ENCODE results near the gene CREB5. TPM values are rescaled to one million over a fixed set of nuclear protein-coding genes. Genes with fewer than 3 reads are reported as not detected.

Gene CREB5
- total and polyA plus RNA-seq, 2 of the 8 experiments (the other 6 are each of a cell fraction or from before 2014, with no cell fraction given): 2.4 to 2.7 TPM

DNA sequence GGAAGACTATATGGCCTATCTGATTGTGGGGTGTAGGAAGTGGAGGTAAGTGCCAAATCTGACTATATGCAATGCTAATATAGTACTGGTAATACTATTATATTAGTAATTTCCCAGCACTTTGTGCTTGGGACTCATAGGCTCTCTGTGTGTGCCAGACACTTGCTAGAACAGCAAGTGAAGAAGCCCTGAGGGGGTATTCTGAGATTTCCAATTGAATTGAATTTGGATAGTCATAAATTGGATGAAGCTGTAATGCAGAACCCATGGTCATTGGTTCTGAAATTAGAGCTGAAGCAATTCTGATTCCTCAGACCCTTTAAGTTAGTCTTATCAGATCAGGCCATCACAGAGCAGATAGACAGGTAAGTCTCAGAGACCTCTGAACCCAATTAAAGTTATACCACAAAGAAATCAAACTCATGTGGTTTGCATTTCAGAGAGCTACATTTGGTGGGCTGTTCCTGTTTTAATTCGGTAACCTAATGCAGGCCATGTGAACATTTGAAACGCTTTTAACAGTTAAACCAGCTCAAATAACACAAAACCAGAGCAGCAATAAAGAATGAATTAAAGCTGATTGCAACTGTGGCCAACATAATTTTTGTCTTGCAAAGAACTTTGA lies 179.5 kb downstream of the CREB5 start:
- ChIA-PET POLR2A (ENCODE audit: partially characterized antibody) (no interaction called here), CTCF (ENCODE audit: partially characterized antibody) (interaction anchor here (0.5 to 1.3 kb wide), 5 partner anchors 18 to 227 kb away, joined by 3 to 4 read pairs (median 3); no protein-coding TSS in a partner anchor)
- Histone ChIP-seq H3K4me2 (ENCODE audit: insufficient read depth in 1 of 2, low read depth in 2 of 2, low read length in 2 of 2) (no peak overlapping the region), H3K36me3 (ENCODE audit: control insufficient read depth in 2 of 4, insufficient read depth in 4 of 4, low read length in 3 of 4) (no peaks in the 10 kb centered on the region), H4K91ac (replicated peaks; ENCODE audit: insufficient read length, low read length) (no peak overlapping the region), H4K20me1 (replicated peaks in 1 of 2; ENCODE audit: control insufficient read depth in 1 of 2, insufficient read depth in 2 of 2, low read length in 2 of 2) (no peaks in the 10 kb centered on the region), H3K4me1 (replicated peaks in 1 of 4; ENCODE audit: control insufficient read depth in 3 of 4, insufficient read depth in 4 of 4, low read length in 3 of 4) (no peaks in the 10 kb centered on the region), H2AK5ac (ENCODE audit: low read depth, low read length) (no peak overlapping the region), H3K56ac (replicated peaks; ENCODE audit: insufficient read length, low read depth, low read length) (no peak overlapping the region), H3K9ac (replicated peaks in 1 of 4; ENCODE audit: extremely low read depth in 1 of 4, low read depth in 3 of 4, low read length in 3 of 4) (no peak overlapping the region), H3K4me3 (ENCODE audit: extremely low read depth in 1 of 4, insufficient read depth in 2 of 4, low read depth in 3 of 4, low read length in 4 of 4) (no peak overlapping the region), H3K14ac (ENCODE audit: insufficient read length) (no peak overlapping the region), H2AFZ (ENCODE audit: low read length) (no peak overlapping the region), H3K79me1 (ENCODE audit: low read depth, low read length) (no peaks in the 10 kb centered on the region), H3K9me3 (ENCODE audit: insufficient read depth in 2 of 2, low read depth in 1 of 2, low read length in 1 of 2) (no peaks in the 10 kb centered on the region), H2BK12ac (ENCODE audit: low read depth, low read length) (no peak overlapping the region), H3K27me3 (replicated peaks in 1 of 4; ENCODE audit: control insufficient read depth in 3 of 4, extremely low read depth in 1 of 4, insufficient read depth in 3 of 4, low read length in 3 of 4) (no peaks in the 10 kb centered on the region), H3K27ac (ENCODE audit: low read depth, low read length) (no peak overlapping the region), H3K18ac (ENCODE audit: extremely low read depth, low read length) (no peak overlapping the region), H4K5ac (ENCODE audit: insufficient read length, low read depth, low read length) (no peak overlapping the region), H3K79me2 (ENCODE audit: control insufficient read depth in 1 of 2, insufficient read depth in 2 of 2, low read length in 2 of 2) (no peaks in the 10 kb centered on the region), H4K8ac (ENCODE audit: extremely low read depth, insufficient read depth, low read length) (no peak overlapping the region), H2BK5ac (ENCODE audit: low read depth, low read length) (no peak overlapping the region), H3K23me2 (ENCODE audit: low read depth, low read length) (no peaks in the 10 kb centered on the region), H3K23ac (ENCODE audit: insufficient read length) (no peak overlapping the region), H2BK15ac (ENCODE audit: low read length) (no peak overlapping the region), H2BK20ac (ENCODE audit: low read length) (no peak overlapping the region), H2BK120ac (replicated peaks; ENCODE audit: low read depth, low read length) (no peak overlapping the region), H3K4ac (replicated peaks; ENCODE audit: insufficient read length, low read depth, low read length) (no peak overlapping the region)
- WGBS, 2 experiments (ENCODE audit: extremely low coverage in 1 of 2, insufficient coverage in 1 of 2, insufficient read length in 1 of 2, insufficient replicate concordance in 2 of 2, low coverage in 1 of 2, low lambda C conversion rate in 2 of 2, missing lambda C conversion rate in 1 of 2): 95% methylated on average over 2 of the region's 2 CpGs; no CpG with 5 or more reads in 1 of the 2 experiments
- DNase-seq (ENCODE audit: low read depth in 1 of 2, low spot score in 2 of 2) (no peak), FAIRE-seq (no peak)
- TF ChIP-seq SP4 (IDR thresholded peaks at IDR 0.05; ENCODE audit: low read length) (no peak), POU5F1 (IDR thresholded peaks at IDR 0.05; ENCODE audit: low read depth, low read length) (no peak), RAD21 (IDR thresholded peaks at IDR 0.05 in 1 of 2, conservative IDR thresholded peaks at IDR 0.05 in 1 of 2; ENCODE audit: low read depth in 2 of 2, low read length in 2 of 2) (no peak), CHD1 (IDR thresholded peaks at IDR 0.05; ENCODE audit: low read depth, low read length) (no peak), ASH2L (IDR thresholded peaks at IDR 0.05; ENCODE audit: low read length) (no peak), RXRA (IDR thresholded peaks at IDR 0.05; ENCODE audit: insufficient read depth, low read depth, low read length) (no peak), CBX8 (IDR thresholded peaks at IDR 0.05; ENCODE audit: borderline replicate concordance, low read depth, low read length) (no peak), EP300 (IDR thresholded peaks at IDR 0.05; ENCODE audit: borderline replicate concordance in 1 of 2, low read depth in 2 of 2, low read length in 2 of 2) (no peak), TAF7 (optimal IDR thresholded peaks at IDR 0.05; ENCODE audit: borderline replicate concordance, low read depth, low read length) (no peak), CHD2 (IDR thresholded peaks at IDR 0.05; ENCODE audit: low read length) (no peak), HDAC6 (IDR thresholded peaks at IDR 0.05; ENCODE audit: low read depth, low read length) (no peak)
- TF ChIP-seq, protein P1, sequence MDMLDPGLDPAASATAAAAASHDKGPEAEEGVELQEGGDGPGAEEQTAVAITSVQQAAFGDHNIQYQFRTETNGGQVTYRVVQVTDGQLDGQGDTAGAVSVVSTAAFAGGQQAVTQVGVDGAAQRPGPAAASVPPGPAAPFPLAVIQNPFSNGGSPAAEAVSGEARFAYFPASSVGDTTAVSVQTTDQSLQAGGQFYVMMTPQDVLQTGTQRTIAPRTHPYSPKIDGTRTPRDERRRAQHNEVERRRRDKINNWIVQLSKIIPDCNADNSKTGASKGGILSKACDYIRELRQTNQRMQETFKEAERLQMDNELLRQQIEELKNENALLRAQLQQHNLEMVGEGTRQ (IDR thresholded peaks at IDR 0.05; ENCODE audit: low read length): no peak
